Lower leg skin (tissue), 3 donors: ENCODE measurements around the gene EPYC.

Experiments
- POLR2A ChIP-seq, 2 donors: fragments of 450-650 bp; IDR thresholded peaks; one replicate each; pipeline ENCODE4 v1.6.1; 2016 to 2017; ENCODE audit warnings: antibody characterized with exemption in 2 of 2, mild to moderate bottlenecking in 1 of 2, moderate library complexity in 1 of 2
- TF ChIP-seq, protein P1 (sequence below), 3 donors: fragments of 450-650 bp; IDR thresholded peaks; one replicate each; pipeline ENCODE4 v1.5.1; 2016; ENCODE audit warnings: antibody characterized with exemption in 3 of 3, mild to moderate bottlenecking in 3 of 3, moderate library complexity in 2 of 3

- TF ChIP-seq, protein P1, sequence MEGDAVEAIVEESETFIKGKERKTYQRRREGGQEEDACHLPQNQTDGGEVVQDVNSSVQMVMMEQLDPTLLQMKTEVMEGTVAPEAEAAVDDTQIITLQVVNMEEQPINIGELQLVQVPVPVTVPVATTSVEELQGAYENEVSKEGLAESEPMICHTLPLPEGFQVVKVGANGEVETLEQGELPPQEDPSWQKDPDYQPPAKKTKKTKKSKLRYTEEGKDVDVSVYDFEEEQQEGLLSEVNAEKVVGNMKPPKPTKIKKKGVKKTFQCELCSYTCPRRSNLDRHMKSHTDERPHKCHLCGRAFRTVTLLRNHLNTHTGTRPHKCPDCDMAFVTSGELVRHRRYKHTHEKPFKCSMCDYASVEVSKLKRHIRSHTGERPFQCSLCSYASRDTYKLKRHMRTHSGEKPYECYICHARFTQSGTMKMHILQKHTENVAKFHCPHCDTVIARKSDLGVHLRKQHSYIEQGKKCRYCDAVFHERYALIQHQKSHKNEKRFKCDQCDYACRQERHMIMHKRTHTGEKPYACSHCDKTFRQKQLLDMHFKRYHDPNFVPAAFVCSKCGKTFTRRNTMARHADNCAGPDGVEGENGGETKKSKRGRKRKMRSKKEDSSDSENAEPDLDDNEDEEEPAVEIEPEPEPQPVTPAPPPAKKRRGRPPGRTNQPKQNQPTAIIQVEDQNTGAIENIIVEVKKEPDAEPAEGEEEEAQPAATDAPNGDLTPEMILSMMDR (IDR thresholded peaks at IDR 0.05): no peak
- no peak for TF ChIP-seq POLR2A (IDR thresholded peaks at IDR 0.05)
These were observed 82.6 kb downstream of the EPYC start for GRCh38 chr12:90922145-90922627.
